ENCODE data around the gene ZFYVE28. TPM values are rescaled to one million over a fixed set of nuclear protein-coding genes. Genes with fewer than 3 reads are reported as not detected.

ZFYVE28 gene
- total RNA-seq, 2 donors from 2014 or later = 2.7 to 9.9 TPM

DNA sequence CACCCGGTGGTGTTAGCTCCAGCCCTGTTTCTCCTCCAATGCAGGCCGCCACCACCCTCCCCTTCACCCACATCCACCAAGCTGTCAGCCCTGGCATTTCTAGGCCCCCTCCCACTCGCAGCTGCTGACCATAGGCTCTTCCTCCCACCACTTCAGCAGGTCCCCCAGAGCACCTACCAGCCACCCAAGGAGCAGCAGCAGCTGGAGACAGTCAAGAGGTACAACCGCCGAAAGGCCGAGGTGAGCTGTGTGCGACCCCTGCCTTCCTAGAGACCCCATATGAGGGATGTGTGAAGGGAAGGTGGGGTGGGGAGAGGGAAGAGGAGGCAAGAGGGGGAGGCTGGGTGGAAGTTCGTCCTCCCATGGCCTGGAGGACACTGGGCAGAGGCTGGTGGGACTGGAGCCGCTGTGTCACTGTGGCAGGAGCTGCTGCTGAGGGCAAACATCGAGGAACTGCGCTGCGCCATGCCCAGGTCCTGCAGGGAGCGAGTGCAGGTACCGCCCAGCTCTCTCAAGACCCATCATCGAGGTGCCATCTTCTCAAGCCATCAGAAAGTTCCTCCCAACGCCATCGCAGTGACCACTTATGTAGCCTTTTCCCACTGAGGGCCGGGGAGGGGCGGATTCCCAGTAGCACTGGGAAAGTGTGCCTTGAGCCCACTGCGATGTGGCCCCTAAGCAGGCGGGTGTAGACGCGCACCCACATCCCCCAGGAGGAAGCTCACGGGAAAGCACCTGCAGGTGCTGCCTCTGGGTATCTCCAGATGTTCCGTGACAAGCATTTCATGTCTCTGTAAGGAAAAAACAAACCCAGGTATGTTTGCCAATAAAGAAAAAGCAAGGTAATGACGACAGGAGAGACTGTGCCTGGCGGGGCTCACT is 31.3 kb upstream of the ZFYVE28 start:
- ATAC-seq = no peak
- H3K27ac Mint-ChIP-seq = peak overlapping the region in 1 of 2 donors; percentile 37
- no peaks in the 10 kb centered on the region for H3K36me3 Mint-ChIP-seq
- DNase-seq (ENCODE audit: low spot score in 2 of 2) = no peak
- H3K9me3 Mint-ChIP-seq = no peaks in the 10 kb centered on the region

DNA sequence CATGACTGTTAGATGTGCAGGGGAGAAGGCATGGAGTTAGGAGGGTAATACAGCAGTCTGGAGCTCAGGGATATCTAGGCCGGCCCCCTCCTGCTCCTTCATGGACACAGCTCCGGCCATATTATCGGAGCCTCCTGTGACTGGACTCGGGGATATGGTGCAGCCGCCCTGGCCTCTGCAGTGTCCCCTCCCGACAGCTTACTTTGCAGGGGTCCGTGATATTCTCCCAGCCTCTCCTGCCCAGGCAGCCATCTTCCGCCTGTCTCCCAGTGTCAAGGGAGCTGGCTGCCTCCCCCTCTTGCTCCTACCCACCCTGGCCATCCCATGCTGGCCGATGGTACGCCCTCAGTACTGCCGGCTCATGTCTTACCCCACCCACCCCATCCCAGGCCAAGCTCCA is 30.6 kb upstream of the ZFYVE28 start:
- H3K9me3 Mint-ChIP-seq = no peaks in the 10 kb centered on the region
- DNase-seq (ENCODE audit: low spot score in 2 of 2) (no peak), ATAC-seq (no peak)
- H3K36me3 Mint-ChIP-seq = no peaks in the 10 kb centered on the region
- no peak overlapping the region for H3K27ac Mint-ChIP-seq

DNA sequence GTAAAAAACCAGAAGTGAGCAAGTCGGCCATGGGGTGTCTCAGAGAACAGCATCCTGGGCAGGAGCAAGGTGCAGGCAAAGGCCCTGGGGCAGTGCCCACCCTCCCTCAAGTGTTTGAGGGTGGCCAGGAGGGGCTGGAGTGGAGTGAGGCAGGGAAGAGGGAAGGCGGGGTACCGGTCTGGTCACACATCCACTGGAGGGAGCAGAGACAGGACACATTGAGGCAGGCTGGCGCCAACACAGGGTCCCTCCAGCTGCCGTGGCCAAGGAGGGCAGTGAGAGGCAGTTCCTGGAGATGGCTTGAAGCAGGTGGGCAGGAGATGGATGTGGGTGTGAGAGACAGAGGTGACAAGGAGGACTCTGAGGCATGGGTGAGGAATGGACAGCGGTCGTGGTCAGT is 30.1 kb upstream of the ZFYVE28 start:
- Mint-ChIP-seq H3K36me3 (no peaks in the 10 kb centered on the region), H3K27ac (no peak overlapping the region), H3K9me3 (no peaks in the 10 kb centered on the region)
- no peak for DNase-seq (ENCODE audit: low spot score in 2 of 2)
- ATAC-seq = no peak

DNA sequence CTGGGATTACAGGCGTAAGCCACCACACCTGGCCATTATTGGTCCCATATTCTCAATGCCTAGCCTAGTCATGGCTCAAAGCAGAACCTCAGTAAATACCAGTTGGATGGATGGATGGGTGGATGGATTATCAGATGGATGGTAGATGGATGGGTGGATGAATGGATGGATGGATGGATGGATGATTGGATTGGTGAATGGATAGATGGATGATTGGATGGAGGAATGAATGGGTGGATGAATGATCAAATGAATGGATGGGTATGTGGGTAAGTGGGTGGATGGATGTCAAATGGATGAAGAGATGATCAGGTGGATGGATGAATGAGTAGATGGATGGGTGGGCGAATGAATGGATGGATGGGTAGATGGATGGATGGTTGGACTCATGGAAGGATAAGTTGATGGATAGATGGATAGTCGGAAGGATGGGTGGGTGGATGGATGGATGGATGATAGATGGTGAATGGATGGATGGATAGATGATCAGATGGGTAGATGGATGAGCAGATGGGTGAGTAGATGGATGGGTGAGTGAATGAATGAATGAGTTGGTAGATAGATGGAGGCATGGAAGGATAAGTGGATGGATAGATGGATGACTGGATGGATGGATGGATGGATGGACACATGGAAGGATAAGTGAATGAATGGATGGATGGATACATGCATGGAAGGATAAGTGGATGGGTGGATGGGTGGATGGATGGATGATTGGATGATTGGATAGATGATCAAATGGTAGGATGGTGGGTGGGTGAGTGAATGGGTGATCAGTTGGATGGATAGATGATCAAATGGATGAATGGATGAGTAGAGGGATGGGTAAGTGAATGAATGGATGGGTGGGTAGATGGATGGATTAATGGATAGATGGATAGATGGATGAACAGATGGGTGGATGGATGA is 28.5 kb upstream of the ZFYVE28 start:
- Mint-ChIP-seq H3K27ac (no peak overlapping the region), H3K9me3 (no peaks in the 10 kb centered on the region), H3K36me3 (no peaks in the 10 kb centered on the region)
- ATAC-seq (no peak), DNase-seq (ENCODE audit: low spot score in 2 of 2) (no peak)

DNA sequence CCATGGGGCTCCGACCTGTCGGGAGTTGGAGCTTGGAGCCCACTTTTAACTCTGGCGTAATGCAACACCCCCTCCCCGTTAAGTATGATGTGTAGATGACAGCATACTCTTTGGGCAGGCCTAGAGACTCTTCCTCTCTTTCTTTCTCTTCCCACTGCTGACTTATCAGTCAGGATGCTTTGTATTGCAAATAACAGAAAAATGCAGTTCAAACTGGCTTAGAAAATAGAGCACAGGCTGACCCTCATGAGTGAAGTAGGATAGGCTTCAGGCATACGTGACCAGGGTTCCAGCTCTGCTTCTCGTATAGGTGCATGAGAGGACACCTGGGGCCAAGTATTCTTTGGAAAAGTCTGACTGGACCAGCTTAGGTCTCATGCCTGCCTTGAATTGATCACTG is 27.1 kb upstream of the ZFYVE28 start:
- no peak for ATAC-seq
- H3K27ac Mint-ChIP-seq = no peak overlapping the region

DNA sequence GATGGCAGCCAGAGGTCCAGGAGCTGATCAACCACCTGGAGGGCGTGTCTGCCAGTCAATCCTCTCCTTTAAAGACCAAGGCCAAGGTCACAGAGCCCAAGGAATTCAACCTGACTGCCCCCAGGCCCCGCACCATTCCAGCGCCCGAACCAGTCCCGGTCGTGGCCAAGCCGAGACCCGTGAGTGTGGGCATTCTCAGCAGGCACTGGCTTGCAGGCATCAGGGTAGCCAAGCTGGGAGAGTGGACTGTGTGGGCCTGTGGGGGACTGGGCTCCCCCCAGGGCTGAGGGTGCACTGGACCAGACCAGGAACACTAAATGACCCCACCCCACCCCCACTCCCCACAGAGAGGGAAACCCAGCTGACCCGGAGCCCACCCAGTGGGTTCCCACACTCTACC is 26.7 kb upstream of the ZFYVE28 start:
- no peaks in the 10 kb centered on the region for H3K9me3 Mint-ChIP-seq
- ATAC-seq (no peak), DNase-seq (ENCODE audit: low spot score in 2 of 2) (no peak)
- H3K36me3 Mint-ChIP-seq = no peaks in the 10 kb centered on the region
- H3K27ac Mint-ChIP-seq = no peak overlapping the region

More for the DNA sequence above, 27.1 kb upstream of the ZFYVE28 start:
- H3K9me3 Mint-ChIP-seq = no peaks in the 10 kb centered on the region
- no peaks in the 10 kb centered on the region for H3K36me3 Mint-ChIP-seq
- DNase-seq (ENCODE audit: low spot score in 2 of 2) = no peak

DNA sequence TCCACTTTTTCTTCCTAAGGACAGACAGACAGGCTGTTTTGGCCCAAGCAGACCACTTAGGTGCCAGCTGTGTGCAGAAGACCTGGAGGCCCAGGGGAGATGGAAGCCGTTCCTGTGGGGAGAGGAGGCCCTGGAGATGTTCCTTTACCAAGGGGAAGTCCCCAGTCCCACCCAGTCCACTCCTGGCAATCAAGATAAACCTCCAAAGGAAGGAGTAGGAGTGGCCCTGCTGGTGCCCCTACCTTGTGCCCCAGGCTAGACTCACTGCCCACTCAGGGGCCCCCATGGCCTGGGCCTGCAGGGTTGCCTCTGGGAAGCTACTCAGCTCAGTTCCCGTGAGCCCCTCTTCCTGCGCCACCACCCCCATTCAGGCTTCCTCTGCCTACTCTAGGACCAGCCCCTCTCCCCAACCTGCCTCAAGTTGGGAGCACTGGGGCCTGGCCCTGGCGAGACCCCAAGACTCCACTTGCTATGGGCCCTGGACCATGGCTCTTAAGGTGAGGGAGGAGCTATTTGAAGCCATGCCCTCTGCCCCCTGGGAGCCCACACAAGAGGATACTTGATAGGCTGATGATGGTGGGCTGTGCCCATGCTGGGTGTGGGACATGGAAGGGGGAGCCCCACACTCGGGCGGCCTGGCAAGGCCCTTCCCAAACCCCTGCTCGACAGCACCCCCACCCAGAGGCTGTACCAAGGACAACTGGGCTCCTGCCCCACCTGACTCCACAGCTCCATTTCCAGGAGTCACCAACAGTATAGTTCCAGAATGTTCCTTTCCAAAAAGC is 25.7 kb upstream of the ZFYVE28 start:
- H3K27ac Mint-ChIP-seq = no peak overlapping the region
- no peaks in the 10 kb centered on the region for H3K9me3 Mint-ChIP-seq
- H3K36me3 Mint-ChIP-seq = no peaks in the 10 kb centered on the region
- ATAC-seq (no peak), DNase-seq (ENCODE audit: low spot score in 2 of 2) (no peak)

DNA sequence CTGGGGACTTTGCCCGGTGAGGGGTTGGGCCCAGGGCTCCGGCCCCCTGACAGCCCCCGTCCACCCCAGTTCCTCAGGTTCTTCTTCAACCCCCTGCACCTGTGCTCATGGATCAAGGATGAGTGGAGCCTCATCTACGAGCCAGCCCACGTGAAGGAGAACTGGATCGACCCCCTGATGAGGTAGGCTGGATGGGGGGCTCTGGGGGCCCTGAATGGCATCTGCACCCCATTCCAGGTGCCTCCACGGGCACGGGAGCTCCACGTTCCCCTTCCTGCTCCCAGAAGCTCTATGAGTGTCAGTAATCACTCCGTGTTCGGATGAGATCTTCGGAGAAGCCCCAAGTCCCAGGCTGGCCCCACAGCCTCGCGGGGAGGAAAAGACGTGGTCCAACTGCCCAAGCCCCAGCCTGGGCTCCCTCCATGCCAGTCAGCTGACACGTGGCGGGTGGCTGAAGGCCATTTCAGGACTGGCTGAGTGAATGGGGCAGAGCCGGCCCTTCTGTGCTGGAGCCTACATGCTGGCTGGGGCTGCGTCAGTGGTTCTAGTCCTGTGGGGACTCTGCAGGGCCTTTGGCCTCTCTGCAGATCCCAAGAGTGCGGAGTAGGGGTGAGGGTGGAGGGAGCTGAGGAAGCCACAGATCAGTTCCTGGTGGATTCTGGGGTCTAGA is 24.8 kb upstream of the ZFYVE28 start:
- ATAC-seq (no peak), DNase-seq (ENCODE audit: low spot score in 2 of 2) (no peak)
- H3K27ac Mint-ChIP-seq = no peak overlapping the region
- no peaks in the 10 kb centered on the region for H3K9me3 Mint-ChIP-seq
- no peaks in the 10 kb centered on the region for H3K36me3 Mint-ChIP-seq

DNA sequence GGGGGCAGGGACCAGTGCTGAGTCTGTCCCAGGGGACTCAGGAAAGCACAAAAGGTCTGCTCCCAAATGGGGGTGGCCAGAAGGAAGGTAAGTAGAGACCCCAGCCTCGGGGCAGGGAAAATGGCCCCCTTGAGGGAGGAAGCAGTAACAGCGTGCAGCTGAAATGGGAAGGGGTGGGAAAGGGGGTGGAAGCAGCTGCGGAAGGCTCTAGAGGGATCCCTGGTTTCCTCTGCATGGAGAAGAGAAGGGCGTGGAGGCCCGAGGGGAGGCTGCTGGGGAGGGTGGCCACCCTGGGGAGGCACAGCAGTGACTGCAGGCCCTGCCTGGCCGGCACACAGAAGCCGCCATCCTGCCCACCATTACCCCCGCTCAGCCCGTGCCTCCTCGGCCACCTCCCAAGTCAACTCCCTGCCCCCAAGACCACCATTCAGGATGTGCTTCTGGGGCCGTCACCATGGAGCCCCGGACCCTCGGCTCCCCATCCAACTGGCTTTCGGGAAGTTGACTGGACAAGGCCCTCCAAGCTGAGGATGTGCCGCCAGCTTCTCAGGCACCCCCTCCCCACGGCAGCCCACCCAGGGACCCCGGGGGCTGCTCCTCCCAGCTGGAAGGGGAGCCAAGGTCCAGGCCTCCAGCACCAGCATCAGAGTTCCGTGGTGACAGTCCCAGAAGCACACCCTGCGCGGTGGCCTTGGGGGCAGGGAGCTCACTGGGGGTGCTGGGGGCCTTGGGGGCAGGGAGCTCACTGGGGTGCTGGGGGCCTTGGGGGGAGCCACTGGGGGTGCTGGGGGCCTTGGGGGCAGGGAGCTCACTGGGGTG is 23.9 kb upstream of the ZFYVE28 start:
- no peaks in the 10 kb centered on the region for H3K36me3 Mint-ChIP-seq
- DNase-seq (ENCODE audit: low spot score in 2 of 2) (no peak), ATAC-seq (no peak)
- no peaks in the 10 kb centered on the region for H3K9me3 Mint-ChIP-seq
- no peak overlapping the region for H3K27ac Mint-ChIP-seq

DNA sequence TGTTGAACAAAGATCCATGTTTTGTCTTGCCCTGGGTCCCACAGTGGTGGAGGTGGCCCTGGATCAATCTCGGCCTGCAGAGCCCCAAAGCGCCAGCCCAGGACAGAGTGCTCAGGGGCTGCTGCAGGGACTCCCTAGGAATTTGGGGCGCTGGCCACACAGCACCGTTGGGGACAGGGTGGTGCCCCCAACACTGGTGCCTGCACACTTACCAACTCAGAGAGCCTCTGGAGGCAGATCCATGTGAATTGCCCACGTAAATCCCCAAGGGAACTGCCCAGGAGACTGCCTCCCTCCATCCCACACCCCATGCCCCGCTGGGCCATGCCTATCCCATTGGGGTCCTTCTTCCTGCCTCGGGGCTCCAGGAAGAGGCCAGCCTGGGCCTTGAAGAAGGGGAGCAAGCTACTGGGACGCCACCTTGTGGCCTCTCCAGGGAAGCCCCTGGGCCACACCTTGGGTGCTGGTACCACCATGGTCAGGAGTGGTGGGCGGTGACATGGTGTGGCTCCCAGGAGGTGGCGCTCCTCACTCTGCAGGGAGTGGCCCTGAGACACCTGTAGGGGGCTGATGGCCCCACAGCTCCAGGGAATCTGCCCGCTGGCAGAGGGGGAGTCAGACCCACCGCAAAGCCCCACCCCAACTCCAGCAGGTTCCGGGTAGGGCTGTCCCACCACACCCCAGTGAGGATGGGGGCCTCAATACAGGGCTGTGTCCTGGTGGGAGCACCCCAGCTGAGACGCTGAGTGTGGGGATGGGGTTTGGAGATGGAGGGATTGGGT is 23.1 kb upstream of the ZFYVE28 start:
- Mint-ChIP-seq H3K36me3 (no peaks in the 10 kb centered on the region), H3K9me3 (no peaks in the 10 kb centered on the region), H3K27ac (peak overlapping the region; percentile 36 to 62)
- DNase-seq (ENCODE audit: low spot score in 2 of 2) = peak; percentile 69 to 85
- peak; percentile 97 to 99 for ATAC-seq

DNA sequence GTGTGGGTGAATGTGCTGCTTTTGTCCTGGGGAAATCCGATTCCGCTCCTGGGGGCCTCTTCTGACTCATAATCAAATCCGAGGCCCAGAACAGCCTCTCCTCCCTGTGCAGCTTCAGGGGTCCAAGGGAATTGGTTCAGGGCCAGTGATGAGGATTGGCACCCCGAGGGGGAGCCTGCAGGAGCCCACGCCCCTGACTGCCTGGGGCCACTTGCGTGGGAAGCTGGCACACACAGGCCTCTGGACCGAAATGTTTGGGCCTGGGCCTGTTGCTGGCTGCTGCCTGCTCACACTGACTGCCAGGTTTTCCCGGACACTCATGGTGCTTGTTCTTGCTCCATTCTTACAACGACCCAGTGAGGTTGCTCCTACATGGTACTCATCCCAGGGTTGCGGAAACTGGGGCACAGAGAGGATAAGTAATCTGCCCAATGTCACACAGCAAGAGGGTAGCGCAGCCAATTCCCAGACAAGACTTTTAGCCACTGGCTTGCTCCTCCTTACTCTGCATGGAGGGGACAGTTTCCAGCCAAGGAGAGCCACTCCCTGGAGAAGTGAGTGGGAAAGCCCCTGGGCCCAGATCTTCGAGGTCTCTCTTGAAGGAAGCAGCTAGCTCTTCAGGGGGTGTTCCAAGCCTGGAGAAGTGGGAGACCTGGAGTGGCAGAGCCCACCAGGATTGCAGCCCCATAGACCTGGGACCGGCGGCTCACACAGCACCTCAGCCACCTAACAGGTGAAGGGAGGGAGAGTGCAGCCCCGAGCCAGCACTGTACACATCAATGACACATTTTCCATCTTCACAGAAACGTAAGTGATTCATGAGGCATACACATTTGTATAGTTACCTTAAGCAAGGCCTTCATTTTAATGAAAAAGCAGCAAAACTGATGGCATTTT is 20.6 kb upstream of the ZFYVE28 start:
- no peaks in the 10 kb centered on the region for H3K9me3 Mint-ChIP-seq
- H3K27ac Mint-ChIP-seq = no peak overlapping the region
- no peaks in the 10 kb centered on the region for H3K36me3 Mint-ChIP-seq
- DNase-seq (ENCODE audit: low spot score in 2 of 2) (no peak), ATAC-seq (no peak)

DNA sequence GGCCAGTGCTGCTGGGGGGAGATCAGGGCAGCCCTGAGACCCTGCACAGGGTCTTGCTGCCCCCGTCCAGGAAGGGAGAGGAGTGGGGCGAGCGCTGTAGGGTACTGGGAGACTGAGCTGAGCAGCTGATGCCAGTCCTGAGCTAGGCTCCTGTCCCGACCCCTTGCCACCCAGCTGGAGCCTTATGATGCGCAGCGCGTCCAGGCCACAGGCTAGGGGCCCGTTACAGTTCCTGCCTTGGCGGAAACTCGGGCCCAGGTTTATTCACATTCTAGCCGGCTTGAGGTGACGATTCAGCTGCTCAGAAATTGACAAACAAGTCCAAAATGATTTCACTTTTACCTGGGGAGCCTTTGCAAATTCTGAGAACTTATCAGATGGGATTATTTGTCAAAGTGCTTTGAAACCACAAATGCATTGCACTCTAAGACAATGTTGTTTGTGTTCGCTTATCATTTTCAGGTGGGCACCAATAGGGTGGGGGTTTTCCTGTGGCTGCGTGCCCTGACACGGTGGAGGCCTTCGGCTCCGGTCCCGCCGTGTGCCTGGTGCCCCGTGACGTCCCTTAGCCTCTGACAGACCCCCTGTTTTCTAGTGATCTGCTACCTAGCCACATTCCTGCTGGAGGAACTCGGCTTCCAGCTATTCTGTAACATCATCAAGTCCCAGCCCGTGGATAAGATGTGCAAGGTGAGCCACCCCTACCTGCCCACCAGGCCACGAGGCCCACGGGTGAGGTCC is 19.2 kb upstream of the ZFYVE28 start:
- Mint-ChIP-seq H3K27ac (no peak overlapping the region), H3K9me3 (no peaks in the 10 kb centered on the region), H3K36me3 (no peaks in the 10 kb centered on the region)
- no peak for DNase-seq (ENCODE audit: low spot score in 2 of 2)
- no peak for ATAC-seq

DNA sequence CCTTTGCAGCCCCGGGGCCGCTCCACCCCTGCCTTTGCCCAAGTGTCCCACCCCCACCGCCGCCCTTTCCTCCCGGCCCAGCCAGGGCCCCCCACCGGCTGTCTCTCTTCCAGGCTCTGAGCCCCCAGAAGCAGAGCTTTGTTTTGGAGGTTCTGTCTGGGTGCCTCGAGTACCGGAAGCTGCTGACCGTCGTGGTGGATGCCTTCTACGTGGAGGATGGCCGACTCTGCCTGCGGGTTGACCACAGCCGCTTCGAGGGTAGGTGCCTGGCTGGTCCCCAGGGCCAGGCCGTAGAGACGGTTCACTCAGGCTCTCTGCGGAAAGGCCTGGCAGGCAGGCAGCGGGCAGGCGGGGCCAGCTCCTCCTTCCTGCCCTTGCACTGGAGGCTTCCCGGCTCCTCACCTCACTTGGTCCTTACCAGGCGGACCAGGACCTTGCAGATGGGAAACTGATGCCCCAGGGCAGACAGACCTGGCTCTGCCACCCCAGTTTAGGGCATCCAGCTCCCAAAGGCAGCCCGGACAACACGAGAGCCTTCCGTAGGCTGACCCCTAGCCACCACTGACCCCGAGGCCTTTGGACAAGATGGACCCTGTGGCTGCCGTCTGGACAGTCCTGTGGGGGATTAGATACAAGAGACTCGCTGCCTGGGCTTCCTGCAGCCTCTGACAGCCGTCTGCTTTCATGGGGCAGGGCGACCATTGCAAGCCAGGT is 18.5 kb upstream of the ZFYVE28 start:
- Mint-ChIP-seq H3K27ac (no peak overlapping the region), H3K9me3 (no peaks in the 10 kb centered on the region), H3K36me3 (no peaks in the 10 kb centered on the region)
- no peak for DNase-seq (ENCODE audit: low spot score in 2 of 2)
- no peak for ATAC-seq
